ENCODE results near the gene SLC6A7.
"Not testable (repeated sequence)": the region's sequence is repeated elsewhere in the genome, so short reads cannot be mapped to it uniquely, and the experiment has no call there.

Gene SLC6A7

DNA sequence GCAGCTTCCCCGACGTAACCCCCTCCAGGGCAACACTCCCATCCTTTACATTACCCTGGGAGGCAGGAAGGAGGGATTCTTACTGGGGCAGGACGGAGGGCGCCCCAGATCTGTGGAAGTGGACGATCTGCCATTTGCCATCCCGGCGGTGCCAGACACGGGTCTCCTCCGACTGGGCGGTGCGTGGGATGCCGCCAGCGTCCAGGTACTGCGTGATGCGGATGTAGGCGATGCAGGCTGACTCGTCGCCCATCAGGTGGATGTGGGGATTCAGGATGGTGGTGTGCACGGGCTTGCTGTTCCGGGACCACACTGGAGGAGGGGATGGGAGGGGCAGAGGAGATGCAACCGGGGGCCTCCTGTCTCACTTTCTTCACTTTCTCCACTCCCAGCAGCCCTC is 33.0 kb downstream of the SLC6A7 start:
- DNase-seq: no peak

DNA sequence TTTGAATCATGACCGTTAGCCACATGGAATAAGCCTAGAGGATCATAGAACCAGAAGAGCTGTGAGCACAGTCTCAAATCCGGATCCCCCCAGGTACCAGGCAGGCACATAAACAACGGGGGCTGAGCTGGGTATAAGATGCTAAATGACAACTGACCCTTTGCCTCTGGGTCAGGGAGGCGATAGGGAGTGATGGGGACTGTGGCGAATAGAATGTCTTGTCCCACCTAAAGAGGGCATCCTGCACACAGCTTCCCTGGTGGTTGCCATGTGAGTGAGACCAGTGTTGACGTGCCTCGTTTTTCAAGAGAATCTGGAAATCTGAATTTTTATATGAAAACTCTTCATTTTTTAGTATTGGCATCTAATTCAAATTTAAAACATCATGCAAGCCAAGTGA is 33.6 kb downstream of the SLC6A7 start:
- no peak for DNase-seq

DNA sequence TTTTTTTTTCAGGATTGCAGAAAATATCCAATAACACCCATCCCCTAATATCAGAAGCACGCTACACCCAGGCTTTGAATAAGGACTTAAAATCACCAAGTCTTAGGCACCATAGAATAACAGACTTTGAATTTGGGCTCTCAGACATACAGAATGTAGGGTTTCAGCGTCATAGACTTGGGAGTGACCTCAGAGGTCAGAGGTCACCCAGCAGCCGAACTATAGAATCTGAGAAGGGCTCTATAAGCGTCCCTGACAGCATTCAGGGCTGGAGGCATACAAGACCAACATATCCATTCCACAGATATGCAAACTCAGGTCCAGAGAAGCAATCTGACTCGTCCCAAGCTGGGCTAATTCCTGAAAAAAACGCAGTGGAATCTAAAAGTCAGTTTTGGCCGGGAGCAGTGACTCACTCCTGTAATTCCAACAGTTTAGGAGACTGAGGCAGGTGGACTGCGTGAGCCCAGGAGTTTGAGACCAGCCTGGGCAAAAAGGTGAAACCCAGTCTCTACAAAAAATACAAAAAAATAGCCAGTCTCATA is 34.7 kb downstream of the SLC6A7 start:
- DNase-seq: no peak

DNA sequence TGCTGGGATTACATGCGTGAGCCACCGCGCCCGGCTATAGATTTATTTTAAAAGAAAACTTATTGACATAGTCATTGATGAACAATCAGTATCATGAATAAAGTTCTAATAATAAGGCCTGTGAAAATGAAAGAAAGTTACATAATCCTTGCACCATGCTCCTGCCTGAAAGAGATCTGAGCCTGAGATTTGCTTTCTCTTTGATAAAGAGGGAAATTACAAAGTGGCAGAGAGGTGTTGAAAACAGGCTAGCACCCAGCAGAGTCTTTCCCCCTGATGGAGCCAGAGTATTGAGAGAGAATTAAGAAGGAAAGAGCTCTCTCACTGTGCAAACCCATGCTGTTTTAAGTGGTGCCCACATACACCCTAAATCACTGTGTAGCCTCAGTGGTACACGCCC is 37.2 kb downstream of the SLC6A7 start:
- DNase-seq: no peak

DNA sequence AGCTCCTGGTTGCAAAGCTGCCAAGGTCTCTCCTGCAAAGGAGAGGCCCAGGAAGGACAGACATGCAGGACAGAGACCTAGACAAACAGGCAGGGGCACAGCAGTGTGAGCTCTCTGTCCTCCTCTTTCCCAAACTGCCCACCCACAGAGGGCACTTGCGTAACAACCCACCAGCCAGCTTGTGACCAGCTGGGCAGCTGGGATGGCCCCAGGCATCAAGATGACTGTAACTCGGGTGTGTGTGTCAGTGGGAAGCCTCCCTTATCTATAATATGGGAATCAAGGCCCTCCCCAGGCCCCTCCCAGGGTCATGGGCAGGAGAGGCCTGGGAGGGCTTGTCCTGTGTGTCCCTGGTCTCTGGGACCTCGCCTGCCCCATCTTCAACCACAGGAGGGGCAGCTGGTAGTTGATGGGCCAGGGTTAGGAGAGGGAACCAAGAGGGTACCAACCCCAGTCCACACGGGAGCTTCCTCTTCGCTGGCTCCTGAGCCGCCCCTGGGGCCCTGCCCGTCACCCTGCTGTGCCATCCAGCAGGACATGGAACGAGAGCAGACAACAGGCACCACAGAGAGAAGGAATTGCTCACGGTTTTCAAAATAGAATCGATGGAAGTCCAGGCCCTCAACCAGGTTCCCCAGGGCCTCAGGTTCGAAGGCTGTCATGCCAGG is 37.9 kb downstream of the SLC6A7 start:
- no peak for DNase-seq

DNA sequence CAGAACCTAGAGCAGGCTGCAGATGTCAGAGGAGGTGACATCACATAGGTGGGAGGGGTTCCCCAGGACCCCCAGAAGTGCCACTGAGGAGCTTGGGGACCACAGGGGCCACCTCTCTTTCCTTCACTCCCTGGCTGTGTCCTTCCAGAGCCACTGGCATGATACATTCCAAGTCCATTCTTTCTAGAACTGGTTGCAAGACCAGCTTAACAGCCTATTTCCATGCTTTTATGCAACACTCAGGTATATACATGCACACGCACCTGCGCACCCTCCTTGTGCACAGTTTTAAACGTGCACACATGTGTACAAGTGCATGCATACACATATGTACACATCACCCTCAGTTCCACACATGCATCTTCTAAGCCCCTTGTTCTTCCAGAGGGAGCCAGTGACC is 39.7 kb downstream of the SLC6A7 start:
- no peak for DNase-seq

DNA sequence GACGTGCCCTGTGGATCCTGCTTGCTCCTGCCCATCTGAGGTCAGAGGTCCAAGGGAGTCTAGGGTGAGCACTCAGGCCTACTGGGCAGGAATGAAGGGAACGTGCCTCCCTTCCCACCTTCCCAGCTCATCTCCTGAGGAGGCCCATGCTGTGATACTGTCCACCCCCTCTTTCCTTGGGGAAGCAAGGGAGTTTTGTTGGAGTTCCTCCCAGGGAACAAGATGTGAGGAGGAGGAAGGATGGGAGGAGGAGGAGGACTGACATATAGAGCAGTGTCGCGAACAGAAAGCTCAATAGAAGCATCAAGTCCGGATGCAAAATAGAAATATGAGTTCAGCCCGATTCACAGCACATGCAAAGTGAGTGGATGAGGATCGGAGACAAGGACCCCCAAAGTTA is 41.0 kb downstream of the SLC6A7 start:
- DNase-seq: no peak

DNA sequence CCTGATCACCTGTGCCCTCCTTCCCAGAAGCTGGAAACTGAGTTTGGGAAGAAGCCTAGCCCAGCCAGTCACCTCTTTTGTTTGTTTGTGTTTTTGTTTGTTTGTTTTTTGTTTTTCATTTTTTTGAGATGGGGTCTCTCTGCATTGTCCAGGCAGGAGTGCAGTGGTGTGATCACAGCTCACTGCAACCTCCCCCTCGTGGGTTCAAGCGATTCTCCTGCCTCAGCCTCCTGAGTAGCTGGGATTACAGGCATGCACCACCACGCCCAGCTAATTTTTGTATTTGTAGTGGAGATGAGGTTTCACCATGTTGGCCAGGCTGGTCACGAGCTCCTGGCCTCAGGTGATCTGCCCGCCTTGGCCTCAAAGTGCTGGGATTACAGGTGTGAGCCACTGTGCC is 43.8 kb downstream of the SLC6A7 start:
- DNase-seq: not testable (repeated sequence)

DNA sequence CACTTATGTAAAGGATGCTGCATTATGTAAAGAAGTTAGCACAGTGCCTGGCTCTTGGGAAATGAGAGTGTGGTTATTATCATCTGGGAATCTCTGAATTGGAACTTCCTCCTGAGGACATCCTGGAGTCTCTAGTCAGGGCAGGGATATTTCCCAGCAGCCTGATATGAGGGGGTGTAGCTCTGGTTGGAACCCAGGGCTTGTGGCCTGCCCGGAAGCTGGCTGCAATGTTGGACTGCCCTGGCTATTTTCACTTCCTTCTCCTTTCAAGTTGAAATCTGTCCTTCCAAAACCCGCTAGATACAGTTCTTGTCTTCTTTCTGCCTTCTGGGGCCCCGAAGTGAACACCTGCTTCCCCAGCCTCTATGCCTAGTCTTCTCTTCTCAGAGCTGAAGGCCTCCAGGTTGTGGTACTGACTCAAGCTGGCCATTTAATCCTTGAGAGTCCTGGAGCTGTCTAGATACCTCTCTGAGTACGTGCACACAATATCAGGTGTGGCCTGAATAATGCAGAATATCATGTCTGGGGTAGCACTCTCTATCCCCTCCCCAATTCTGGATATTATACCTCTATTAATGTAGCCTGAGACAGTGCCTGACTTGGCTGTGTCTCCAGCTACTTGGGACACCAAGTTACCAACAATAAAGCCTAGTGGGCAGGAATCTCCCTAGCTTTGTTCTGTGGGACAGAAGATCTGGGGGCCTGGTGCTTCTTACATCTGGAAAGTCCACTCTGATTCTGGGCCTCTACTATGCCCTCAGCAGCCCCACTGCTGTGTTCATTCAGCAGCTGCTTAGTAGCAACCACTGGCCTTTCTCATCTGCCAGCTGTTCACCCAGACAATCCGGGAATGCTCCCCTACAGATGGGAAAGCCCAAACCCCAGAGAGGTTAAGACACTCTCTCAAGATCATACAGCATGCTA is 45.0 kb downstream of the SLC6A7 start:
- DNase-seq: no peak

DNA sequence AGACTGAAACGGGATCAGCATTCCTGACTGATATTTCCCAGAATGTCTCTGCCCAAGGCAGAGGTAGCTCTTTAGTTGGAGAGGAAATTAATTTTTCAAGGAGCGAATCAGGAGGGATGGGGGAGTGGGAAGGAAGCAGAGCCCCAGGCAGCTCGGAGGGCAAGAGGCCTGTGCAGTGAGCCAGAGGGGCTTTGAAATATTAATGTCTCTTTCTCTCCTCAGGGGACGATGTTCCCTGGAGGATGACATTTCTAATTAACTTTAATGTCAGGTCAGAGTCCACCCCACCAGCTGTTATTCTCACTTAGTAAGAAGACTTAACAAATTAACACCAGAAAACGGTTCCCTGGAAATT is 45.6 kb downstream of the SLC6A7 start:
- DNase-seq: no peak

DNA sequence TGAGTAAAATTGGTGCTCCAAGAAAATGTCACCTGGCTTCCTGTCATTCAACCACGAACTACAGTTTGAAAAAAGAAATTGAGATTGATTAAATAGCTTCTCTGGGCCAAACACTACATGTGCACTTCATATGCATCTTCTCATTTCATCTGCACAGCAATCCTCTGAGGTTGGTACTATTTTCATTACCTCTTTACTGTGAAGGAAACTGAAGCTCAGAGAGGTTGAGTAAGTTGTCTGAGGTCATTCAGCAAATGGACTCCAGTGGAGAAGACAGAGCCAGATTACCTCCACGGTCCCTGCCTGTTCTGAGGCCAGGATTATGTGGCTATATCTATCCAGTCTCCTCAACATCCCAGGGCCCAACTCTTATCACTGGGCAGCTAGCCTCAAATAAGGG is 46.5 kb downstream of the SLC6A7 start:
- no peak for DNase-seq

DNA sequence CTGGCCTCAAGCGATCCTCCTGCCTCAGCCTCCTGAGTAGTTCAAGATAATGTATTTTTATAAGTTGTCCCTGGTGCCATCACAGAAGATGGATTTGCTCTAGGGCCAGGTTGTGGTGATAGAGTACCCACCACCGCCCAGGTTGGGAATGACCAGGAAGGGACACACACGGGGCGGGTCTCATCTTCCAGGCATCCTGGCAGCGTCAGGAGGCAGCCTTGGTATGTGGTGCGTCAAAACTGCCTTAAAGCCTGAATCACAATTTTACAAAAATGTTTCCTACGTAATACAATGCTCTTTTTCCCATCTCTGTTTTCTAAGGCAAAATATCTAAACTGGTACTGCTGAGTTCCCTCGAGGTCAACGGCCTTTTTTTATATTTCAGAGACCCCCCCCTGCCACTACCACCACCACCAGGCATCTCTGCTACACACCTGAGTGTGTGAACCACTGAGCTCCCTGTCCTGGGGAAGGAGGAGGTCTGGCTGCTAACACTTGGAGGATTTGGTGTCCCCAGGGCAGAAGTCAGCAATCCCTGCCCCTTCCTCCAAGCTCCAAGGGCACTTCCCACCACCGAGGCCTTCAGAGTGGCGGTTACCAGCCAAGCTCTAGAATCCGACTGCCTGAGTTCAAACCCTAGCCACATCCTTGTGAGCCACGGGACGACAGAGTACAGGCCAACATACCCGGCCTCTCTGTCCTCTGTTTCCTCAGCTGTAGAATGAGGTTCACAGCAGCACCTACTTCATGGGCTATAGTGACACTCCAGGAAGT is 47.3 kb downstream of the SLC6A7 start:
- no peak for DNase-seq

DNA sequence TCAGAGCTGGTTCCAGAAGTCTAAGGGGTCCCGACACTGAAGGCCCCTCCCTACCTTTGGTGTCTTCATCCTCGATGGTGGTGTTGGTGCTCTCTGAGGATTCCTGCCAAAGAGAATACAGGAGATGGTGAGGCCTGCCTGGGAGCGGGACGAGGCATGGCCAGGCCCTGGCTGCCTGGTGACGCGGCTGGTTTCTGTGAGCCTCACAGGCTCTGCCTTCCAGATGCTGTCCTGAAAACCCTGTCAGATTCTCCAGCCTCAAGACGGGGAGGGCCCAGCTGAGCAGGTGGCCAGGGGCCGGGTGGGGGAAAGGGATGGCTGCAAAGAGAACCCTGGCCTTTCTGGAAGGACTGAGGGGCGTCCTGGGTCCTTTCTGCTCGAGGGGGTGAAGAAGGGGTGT is 48.8 kb downstream of the SLC6A7 start:
- no peak for DNase-seq

DNA sequence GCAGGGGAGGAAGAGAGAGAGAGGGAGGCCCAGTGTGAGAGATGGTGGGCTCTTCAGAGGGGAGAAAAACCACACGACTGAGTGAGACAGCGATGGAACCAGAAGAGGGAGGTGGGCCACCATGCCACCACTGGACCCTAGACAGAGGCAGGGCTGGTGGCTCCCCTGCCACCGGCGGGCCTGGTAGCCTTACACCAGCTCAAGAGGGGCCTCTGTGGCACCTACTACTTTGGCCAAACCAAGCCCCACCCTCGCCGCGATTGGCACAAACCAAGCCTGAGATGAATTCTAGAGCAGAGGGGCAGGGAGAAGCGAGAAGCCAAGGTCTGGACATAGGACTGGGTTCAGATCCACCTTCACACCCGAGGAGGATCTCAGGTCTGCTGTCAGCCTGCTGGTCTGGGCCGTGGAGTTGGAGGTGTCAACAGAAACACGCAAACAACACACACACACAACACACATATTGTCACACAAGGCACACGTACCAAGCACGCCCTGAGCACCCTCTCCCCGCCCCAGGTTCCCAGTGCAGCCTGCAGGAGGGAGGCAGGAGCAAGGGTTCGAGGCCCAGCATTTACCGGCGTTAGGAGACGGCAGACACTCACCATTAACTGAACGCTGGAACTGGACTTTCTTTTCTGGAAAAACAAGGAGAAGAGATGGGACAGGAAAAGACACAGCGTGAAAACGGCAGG is 49.4 kb downstream of the SLC6A7 start:
- no peak for DNase-seq

DNA sequence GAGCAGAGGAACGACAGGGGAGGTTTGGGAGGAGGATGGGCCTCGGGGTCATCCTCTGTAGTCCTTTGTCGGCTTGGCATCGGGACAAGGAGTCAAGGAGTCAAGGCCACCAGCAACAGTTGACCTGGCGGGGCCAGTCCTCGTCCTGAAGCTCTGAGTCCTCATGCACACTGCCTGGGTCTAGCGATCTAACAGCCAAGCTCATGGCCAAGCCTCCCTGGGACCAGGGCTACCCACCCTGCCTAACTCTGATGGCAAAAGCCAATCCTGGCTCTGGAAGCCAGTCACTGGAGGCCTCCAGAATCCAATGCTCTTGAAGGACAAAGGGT is 49.9 kb downstream of the SLC6A7 start:
- no peak for DNase-seq

DNA sequence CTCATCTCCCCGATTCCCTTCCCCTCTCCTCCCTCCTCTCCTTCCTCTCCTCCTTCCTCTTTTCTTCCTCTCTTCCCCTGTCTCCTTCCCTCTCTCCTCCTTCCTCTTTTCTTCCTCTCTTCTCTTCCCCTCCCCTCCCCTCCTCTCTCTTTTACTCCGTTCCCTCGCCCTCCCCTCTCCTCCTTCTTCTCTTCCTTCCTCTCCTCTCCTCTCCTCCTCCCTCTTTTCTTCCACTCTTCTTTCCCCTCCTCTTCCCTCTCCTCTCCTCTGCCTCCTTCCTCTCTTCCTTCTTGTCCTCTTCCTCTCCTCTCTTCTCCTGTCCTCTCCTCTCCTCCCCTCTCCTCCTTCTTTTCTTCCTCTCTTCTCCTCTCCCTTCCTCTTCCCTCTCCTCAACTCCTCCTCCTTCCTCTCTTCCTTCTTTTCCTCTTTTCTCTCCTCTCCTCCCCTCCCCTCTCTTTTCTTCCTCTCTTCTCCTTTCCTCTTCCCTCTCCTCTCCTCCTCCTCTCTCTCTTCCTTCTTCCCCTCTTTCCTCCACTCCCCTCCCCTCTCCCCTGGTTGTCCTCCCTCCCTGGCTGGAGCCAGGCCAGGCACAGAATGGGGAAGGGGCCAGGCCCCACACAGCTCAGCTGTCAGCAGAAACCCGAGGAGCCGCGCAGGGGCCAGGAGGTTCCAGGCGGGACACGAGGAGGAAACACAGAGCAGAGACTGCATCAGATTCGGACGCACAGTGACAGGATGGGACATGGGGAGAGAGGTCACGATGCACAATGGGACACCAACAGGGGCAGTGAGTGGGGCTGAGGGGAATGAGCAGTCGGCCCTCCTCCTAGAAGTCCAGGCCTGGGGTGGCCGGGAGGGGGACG is 51.7 kb downstream of the SLC6A7 start:
- DNase-seq: no peak

DNA sequence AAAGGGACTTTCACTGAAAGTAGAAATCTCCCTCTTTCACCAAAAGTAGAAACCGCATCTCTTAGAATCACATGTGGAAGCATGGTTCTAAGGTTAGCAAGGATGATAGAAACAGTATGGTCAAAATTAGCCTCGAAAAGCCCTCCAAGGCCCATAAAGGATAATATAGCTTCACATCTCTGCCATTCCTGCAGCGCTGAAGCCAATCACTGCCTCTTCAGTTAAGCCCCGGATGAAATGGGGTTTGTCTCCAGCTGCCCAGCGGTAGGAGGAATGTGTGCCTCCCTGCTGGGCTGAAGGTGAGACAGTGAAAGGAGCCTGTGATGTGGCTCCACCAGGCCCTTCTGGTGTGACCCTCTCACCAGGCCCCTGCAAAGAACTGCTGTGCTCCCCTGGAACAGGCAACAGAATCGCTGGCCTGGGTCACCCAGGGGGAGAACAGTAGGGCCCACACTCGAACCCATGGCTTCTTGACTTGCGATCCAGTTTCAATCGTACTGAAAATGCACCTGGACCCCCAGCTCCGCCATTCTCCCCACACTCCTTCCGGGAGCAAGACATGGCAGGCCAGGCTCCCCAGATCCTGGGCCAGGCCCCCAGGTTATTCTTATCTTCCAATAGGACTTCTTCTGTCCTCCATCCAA is 52.5 kb downstream of the SLC6A7 start:
- DNase-seq: no peak

DNA sequence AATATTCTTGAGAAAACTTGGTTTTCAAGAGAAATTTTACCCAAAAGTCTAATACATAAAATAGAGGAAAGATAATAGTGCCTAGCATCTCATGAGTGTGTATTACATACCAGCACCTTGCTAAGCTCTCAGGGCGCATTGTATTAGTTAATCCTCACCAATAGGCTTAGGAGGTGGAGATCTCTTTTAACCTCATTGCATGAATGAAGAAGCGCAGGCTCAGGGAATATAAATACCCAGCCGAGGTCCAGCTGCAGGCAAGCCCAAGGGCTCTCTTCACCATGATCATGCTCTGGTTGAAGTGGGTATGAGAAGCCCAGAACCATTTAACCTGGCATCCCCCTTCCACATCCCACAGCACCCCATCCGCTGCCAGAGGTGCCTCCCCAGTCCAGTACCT is 53.7 kb downstream of the SLC6A7 start:
- no peak for DNase-seq

DNA sequence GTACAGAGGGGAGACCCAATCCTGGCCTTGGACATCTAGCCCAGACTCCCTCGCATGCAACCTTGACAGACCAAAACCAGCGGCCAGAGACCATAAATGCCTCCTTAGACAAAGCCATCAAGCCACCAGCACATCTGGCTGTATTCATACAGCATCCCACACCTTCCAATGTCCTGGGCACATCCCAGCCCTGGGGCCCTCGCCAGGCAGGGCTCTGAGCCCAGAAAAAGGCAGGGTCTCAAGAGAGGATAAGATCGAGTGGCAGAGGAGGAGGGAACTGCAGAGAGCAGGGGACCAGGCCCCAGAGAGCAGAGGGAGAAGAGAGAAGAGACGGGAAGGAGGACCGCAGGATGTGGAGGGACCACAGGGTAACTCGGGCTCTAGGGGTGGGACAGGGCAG is 54.3 kb downstream of the SLC6A7 start:
- no peak for DNase-seq

DNA sequence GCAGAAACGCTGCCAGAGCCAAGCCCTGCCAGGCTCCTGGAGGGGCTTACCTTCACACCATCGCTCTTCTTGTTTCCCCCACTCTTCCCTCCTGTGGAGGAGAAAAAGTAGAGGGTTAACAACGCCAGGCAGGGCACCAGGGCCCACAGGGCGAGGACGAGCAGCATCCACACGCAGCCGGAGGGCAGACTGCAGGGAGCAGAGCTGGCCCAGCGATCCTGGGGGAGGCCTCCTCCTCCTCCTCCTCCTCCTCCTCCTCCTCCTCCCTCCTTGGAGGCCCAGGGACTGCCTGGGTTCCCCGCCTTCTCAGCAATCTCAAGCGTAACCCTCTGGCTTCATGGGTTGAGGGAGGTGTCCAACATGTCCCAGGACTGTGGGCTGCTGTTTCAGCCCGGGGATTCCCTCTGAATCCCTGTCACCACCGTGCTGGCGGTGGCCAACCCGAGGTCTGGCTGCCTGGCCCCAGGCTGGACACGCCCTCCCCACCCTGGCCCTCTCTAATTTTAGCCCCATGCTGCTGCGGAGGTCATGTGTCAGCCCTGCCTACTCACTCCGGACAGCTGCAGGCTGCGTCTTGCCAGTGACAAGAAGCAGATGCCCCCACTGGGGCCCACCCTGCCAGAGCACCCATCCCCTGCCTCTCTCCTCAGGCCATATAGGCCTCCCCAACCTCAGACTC is 55.4 kb downstream of the SLC6A7 start:
- DNase-seq: no peak

DNA sequence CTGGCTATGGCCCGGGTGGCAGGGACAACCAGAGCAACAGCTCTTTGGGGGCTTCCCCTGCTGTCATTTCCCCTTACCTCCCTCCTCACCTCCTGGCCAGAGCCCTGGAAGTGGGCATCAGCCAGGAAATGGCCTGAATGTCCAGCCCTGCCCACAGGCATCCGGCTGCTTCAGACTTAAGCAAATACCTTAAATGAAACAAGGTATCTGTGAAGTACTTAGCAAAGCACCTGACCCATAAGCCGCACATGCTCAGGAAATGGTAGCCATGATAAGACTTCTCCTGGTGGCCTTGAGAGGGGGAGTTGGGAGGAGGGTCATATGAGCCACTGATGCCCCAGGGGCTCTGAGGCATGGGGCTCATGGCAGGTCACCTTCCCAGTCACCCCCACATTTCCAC is 55.9 kb downstream of the SLC6A7 start:
- no peak for DNase-seq

Data from NK-92 treated with Interleukin-12 subunit alpha and Interleukin-12 subunit beta, amount 100 ng/mL, for 24 hours (cell line).